Measurements from ENCODE around the gene SLC25A18. TPM values are rescaled to one million over a fixed set of nuclear protein-coding genes. Genes with fewer than 3 reads are reported as not detected.
A peak's percentile ranks its signal among the peaks of the same experiment; 100 is the strongest.
"Not testable (repeated sequence)": the region's sequence is repeated elsewhere in the genome, so short reads cannot be mapped to it uniquely, and the experiment has no call there.

Gene SLC25A18
- total RNA-seq, 2 donors from 2014 or later, result 0.76 to 1.2 TPM

DNA sequence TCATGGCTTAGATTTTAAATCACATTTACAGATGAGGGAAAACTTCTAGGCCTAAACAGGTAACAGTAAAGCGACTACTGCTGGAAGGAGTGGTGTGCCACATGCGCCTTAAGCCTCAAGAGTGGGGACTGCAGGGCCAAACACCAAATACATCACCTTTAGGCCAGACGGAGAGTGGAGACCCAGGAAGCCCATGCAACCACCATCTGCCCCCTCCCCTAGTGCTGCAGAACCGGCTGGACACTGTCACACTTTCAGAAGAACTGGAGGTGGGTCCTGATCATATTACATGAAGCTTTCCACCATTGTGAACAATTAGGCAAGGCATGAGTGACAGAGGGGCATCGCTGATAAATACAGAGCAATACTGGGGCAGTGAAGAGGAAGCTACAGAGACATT, 28.9 kb downstream of the SLC25A18 start:
- DNase-seq (ENCODE audit: low spot score), result peak; percentile 40
- intact Hi-C loops (cut with DNase I), result no loop called here

GRCh38 chr22:17596226-17596625, 32.9 kb downstream of the SLC25A18 start:
- intact Hi-C loops (cut with DNase I), result no loop called here
- peak; percentile 20 for DNase-seq (ENCODE audit: low spot score)

DNA sequence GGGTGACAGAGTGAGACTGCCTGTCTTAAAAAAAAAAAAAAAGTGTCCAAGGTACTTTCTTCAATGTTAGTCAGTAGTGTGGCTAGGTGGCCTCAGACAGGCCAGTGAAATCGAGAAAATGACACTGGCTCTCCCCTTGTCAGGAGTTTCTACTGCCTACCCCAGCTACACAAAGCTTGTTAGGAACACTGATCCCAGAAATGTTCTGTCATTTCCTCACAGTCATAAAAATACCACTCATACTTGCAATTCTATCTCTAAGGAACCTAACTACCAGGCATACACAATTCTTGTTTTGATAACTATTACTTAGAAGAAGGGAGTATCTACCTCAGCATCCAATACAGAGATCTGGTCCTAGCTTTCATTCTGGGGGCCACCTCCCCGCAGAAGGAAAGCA, 33.9 kb downstream of the SLC25A18 start:
- no peak for DNase-seq (ENCODE audit: low spot score)
- intact Hi-C loops (cut with DNase I), result no loop called here

- no peak for DNase-seq (ENCODE audit: low spot score)
- intact Hi-C loops (cut with DNase I), result no loop called here
Measured at GRCh38 chr22:17598318-17598717, 35.0 kb downstream of the SLC25A18 start.

DNA sequence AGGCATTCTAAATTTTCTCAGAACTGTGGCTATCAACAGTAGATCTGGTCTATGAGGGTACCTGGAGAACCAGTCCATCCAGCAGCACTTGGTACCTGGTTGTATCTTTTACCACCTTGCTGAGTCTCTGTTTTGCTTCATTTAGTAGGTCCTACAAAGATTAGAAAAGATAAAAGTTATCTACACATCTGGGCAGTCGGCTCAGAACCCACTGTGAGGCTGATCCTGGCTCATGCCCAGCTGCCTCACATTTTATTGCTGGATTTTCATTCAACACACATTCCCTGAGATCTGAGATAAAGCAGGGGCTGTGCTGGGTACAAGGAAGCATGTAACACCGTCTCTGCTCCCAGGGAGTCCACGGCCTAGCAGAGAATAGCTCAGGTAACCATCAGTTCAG, 37.7 kb downstream of the SLC25A18 start:
- no peak for DNase-seq (ENCODE audit: low spot score)
- intact Hi-C loops (cut with DNase I), result no loop called here

GRCh38 chr22:17603668-17604067, 40.4 kb downstream of the SLC25A18 start:
- intact Hi-C loops (cut with DNase I), result no loop called here
- no peak for DNase-seq (ENCODE audit: low spot score)

DNA sequence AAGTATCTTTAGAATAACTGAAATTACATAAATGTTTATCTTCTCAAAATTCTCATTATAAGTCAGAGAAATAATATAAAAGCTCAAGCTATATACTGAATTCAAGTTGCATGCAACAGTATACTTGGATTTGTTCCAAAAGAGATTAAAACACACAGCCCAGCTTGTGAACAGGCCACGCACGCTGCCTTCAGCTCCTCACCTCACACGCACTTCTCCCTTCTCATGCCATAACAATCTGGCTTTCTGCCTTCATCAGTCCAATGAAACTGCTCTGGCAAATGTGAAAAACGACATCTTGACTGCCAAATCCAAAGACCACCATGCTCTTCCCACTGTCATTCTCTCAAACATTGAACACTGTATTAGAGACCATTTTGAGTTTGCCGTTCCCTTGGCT, 43.2 kb downstream of the SLC25A18 start:
- intact Hi-C loops (cut with DNase I), result no loop called here
- DNase-seq (ENCODE audit: low spot score), result no peak

GRCh38 chr22:17607891-17608521, 44.7 kb downstream of the SLC25A18 start:
- no peak for DNase-seq (ENCODE audit: low spot score)
- intact Hi-C loops (cut with DNase I), result no loop called here

- intact Hi-C loops (cut with DNase I), result no loop called here
- no peak for DNase-seq (ENCODE audit: low spot score)
Measured at GRCh38 chr22:17612057-17612456, 48.8 kb downstream of the SLC25A18 start.

- intact Hi-C loops (cut with DNase I), result no loop called here
Measured at GRCh38 chr22:17613280-17613679, 50.0 kb downstream of the SLC25A18 start.

DNA sequence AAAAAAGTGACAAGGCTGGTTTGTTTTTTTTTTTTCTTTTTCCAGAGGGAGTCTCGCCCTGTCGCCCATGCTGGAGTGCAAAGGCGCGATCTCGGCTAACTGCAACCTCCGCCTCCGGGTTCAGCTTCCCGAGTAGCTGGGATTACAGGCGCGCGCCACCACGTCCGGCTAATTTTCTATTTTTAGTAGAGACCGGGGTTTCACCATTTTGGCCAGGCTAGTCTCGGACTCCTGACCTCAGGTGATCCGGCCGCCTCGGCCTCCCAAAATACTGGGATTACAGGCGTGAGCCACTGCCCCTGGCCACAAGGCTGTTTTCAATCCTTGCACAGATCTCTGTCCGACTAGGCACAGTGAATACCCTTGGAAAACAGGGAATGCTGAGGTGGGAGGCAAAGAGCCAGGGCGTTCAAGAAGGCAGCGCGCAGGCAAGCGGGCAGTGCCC, 64.7 kb downstream of the SLC25A18 start:
- DNase-seq (ENCODE audit: low spot score), result no peak
- intact Hi-C loops (cut with DNase I), result no loop called here

More at GRCh38 chr22:17613280-17613679, 50.0 kb downstream of the SLC25A18 start:
- DNase-seq (ENCODE audit: low spot score), result no peak

DNA sequence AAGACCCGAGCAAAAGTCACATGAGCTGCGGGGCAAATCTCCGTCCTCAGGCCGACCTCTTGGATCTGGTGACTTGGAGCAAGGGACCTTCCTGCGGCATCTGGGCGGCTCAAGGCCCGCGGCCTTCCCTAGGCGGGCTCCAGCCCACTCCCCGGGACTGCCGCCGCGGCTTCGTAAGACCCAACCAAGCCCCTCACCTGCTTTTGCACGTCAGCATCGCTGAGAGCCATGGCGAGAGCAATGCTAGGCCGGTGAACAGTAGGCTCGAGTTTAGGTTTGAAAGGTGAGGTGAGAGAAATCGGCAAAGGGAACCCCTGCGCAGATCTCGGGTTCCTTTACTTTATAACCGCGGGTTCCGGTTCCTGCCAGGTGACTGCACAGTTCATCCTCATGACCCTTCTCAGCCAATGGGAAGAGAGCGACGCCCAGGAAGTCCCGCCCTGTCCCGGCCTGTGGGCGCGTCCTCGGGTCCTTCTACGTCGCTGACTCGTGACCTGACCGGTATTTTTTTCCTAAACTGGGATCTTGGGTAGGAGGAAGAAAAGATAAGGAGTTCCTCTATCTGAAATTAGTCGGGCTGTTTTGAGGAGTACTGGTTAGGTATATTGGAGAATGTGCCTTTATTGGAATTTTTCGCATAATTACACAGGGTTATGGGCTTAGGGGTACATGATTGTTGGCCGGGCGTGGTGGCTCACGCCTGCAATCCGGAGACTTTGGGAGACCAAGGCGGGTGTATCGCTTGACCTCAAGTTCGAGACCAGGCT, 65.3 kb downstream of the SLC25A18 start, which contains the start of gene ATP6V1E1:
ATP6V1E1 (minus strand) TSS at position 344 of the 767 bp plus-strand sequence; CDS start at position 230, 114 bp downstream.
- peak; percentile 98 for DNase-seq (ENCODE audit: low spot score)
- intact Hi-C loops (cut with DNase I), result loop anchor here in 1 of 2 donors (1.0 kb wide), 1 partner anchor 10 kb away; the partner anchor contains the start of gene BCL2L13

DNA sequence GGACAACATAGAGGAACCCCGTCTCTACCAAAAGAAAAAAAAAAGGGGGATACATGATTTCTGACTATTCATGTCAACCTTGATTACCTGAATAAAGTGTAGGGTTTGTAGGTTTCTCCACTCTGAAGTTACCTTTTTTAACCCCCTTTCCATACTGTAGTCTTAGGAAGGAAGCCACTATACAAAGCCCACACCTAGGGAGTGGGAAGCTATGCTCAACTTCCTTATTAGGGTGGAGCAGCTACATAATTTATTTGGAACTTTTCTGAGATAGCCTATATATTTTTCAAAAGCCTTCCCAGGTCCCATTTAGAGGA, 65.8 kb downstream of the SLC25A18 start:
- intact Hi-C loops (cut with DNase I), result loop anchor here in 1 of 2 donors (1.0 kb wide), 1 partner anchor 9 kb away; the partner anchor contains the start of gene BCL2L13

GRCh38 chr22:17629641-17630040, 66.3 kb downstream of the SLC25A18 start:
- intact Hi-C loops (cut with DNase I), result loop anchor here in 1 of 2 donors (1.0 kb wide), 1 partner anchor 9 kb away; the partner anchor contains the start of gene BCL2L13
- no peak for DNase-seq (ENCODE audit: low spot score)

More for the DNA sequence above, 65.8 kb downstream of the SLC25A18 start:
- no peak for DNase-seq (ENCODE audit: low spot score)

DNA sequence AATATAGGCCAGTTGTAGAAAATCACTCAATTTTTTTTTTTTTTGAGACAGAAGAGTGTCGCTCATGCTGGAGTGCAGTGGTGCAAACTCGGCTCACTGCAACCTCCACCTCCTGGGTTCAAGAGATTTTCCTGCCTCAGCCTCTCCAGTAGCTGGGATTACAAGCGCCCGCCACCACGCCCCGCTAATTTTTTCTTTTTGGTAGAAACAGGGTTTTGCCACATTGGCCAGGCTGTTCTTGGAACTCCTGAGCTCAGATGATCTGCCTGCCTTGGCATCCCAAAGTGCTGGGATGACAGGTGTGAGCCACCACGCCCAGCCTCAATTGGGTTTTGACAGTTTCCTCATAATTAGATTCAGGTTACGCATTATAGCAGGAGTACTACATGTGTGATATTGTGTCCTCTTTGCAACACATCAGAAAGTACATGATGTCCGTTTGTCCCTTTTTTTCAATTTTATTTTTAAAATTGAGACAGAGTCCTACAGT, 67.8 kb downstream of the SLC25A18 start:
- DNase-seq (ENCODE audit: low spot score), result no peak
- intact Hi-C loops (cut with DNase I), result no loop called here

GRCh38 chr22:17633217-17633997, 70.1 kb downstream of the SLC25A18 start:
- intact Hi-C loops (cut with DNase I), result no loop called here
- DNase-seq (ENCODE audit: low spot score), result no peak

DNA sequence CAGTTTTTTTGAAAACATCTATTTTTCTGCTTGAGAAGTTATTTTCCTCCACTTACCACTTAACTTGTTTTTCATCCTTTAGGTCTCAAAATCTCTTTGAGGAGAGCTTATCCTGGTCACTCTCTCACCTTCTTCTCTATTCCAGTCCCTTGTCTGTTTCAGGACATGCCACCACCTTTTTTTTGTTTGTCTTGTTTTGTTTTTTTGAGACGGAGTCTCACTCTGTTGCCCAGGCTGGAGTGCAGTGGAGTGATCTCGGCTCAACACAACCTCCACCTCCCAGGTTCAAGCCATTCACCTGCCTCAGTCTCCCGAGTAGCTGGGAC, 70.7 kb downstream of the SLC25A18 start:
- intact Hi-C loops (cut with DNase I), result no loop called here
- DNase-seq (ENCODE audit: low spot score), result no peak

DNA sequence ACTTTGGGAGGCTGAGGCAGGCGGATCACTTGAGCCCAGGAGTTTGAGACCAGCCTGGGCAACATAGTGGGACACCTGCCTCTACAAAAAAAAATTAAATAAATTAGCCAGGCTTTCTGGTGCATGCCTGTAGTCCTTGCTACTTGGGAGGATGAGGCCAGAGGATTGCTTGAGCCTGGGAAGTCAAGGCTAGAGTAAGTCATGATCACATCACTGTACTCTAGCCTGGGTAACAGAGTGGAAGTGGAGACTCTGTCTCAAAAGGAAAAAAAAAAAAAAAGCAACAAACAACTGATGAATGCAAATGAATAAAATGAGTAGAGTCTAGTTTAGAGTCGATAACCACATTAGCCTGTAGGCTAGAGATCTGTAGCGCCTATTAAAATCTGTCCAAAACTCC, 71.4 kb downstream of the SLC25A18 start:
- intact Hi-C loops (cut with DNase I), result no loop called here
- DNase-seq (ENCODE audit: low spot score), result no peak

DNA sequence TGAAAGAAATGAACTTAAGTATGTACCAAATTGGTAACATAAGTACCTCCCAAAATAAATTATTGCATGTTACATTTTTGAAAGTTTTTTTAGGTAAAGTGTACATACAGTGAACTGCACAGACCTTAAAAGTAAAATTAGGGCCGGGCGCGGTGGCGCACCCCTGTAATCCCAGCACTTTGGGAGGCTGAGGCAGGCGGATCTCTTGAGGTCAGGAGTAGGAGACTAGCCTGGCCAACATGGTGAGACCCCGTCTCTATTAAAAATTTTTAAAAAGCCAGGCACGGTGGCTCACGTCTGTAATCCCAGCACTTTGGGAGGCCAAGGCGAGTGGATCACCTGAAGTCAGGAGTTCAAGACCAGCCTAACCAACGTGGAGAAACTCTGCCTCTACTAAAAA, 73.6 kb downstream of the SLC25A18 start:
- intact Hi-C loops (cut with DNase I); DNase-seq (ENCODE audit: low spot score): not testable (repeated sequence)
